GM18868 (cell line): Measurements from ENCODE around the gene ZNF337.
"Not testable (repeated sequence)": the region's sequence is repeated elsewhere in the genome, so short reads cannot be mapped to it uniquely, and the experiment has no call there.

Experiments used
- ATAC-seq: cut with Tn5 transposase; IDR thresholded peaks from one replicate; pipeline ENCODE4 v1.9.1; 2021; ENCODE audit warnings: mild to moderate bottlenecking, moderate library complexity; ENCODE audit not compliant: unreplicated experiment

ZNF337 gene

DNA sequence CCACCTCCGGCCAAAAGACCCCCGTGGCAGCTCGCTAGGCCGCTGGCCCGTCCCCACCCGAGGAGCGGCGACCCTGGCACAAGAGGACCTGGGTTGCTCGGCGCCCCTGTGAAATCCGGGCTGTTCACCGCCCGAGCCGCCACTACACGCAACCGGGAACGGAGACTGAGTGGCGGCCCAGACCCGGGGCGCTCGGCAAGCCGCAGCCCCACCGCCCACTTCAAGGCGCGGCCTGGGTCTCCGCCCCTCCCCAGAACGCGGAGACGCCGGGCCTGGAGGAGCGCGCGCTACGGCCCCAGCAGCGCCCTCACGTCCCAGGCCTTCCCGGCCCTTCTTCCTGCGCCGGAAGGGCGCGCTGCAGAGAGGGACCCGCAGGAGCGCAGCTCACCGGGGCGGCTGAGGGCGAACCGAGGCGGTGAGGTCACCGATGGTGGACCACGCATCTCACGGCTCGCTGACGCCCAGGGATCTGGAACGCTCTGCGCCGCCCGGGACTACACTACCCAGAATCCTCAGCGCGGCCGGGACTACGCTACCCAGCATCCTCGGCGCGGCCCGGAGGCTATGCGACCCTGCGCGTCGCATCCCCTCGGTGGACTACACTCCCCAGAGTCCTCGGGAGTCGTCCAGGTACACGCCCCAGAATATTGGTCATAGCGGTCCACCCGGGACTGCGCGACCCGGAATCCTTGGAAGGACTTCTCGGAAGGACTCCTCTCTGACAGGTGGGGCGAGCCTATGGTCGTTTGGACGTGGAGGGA, at the start of gene ZNF337:
TSS of gene ZNF337 (minus strand) at position 483 of the 761 bp plus-strand sequence. CDS start 10,436 bp downstream, outside the sequence.
- ATAC-seq = peak; percentile 96

DNA sequence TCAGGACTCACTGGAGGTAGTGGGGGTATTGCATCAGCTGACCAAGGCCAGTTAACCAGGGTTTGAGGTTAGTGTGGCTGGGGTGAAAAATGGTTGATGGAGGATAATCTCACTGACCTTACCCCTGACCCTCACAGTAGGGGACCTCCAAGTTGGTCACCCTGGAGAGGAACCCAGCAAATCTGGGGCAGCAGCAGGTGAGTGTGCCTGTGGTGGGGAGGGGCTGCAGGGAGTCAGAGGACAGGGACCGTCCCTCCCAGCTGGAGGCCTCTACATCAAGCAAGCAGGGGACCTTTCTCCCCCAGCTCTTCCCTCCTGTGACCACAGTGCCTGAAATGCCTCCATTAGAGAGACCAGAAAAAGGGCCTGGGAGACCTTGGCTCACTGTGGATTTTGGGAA, 49.1 kb upstream of the ZNF337 start:
- no peak for ATAC-seq

DNA sequence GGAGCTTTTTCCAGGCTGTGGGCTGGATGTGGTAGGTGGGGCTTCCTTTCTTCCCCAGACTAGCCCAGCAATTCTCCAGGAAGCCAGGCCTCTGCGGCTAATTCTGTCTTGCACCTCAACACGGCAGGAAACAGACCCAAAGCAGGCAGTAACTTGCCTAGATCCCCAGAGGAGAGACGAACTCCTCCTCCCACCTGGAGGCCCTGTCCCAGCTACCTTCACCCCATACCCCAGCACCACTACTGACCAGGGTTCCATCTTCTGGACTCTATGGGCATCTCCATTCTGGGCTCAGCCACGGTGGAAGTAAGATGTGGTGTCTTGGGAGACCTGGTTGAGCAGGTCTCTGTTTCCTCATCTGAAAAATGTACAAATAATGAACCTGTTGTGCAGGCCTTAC, 48.4 kb upstream of the ZNF337 start:
- ATAC-seq = no peak

DNA sequence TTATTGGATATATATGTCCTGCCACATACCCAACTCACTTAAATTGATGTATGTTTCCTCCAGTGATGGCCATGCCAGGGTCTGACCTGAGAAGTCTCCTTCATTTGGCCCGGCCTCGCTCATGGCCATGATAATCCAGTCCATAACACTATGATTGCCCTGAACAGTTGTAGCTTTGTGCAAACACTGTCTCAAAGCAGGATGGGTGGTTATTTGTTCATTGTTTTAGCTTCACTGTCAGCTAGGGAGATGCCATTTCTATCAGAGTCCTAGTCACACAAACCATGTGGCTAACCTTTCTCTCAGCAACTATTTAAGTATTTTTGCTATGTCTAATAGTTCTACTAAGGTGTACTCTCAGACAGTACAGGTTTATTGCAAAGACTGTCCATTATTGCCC, 47.6 kb upstream of the ZNF337 start:
- no peak for ATAC-seq

DNA sequence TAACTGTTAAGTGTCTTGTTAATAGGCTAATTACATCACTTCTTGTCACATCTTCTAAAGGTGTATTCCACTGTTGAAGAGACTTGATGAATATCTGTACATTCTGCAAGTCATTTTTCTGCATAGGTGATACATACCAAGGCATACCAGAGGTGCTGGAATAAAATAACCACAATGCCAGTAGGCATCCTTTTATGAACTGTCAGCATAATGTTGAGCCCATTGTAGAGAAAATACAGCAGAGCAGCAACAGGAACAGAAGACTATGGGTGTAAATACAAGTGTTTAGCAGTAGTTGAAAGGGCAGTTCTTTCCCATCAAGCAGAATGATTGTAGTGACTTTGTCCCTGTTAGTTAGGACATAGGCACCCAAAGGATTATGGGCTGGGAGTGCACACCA, 44.4 kb upstream of the ZNF337 start:
- no peak for ATAC-seq

DNA sequence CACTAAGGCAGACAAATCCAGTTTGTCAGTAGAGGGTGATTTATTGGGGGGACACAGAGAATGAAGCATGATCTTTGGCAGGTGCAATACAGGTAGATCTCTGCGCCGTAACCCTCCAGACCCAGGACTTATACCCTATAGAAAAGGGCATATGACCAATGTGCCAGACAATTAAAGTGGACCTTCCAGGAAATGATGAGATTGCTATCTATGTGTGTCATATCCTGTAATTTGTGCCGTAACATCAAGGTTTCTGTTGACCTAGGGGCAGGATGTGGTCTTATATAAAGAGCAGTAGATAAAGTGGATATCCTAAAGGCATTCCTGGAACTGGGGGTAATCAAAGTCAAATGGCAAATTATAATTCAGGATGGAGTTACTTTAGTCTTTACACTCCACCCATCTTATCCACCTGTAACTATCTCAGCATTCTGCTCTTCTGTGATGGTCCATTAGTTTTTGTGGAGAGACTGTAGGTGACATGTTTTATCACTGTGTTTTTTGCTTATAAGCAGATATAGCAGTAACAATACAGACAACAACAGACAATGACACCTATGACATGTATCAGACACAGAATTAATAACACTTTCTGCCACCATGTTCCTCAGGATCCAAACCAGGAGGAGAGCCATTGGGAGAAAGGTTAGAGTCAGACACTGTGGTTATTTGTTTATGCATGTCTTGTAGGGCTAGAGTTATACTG, 43.1 kb upstream of the ZNF337 start:
- no peak for ATAC-seq

DNA sequence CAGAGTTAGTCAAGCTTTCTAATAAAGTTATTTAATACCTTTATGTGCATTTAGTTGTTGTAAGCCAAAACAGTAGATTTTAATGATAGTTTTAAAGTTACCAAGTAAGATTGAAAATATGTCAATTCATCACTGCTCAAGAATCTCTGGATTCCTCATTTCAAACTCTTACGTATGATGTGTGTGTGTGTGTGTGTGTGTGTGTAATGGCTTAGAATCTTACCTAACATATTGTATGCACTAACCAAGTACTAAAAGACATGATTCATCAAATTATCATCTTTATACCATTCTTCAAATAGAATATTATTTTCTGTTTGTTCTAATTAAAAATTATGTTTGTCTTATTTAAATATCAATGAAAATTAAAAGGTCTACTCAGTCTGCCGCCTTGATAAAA, 41.5 kb upstream of the ZNF337 start:
- ATAC-seq = no peak

DNA sequence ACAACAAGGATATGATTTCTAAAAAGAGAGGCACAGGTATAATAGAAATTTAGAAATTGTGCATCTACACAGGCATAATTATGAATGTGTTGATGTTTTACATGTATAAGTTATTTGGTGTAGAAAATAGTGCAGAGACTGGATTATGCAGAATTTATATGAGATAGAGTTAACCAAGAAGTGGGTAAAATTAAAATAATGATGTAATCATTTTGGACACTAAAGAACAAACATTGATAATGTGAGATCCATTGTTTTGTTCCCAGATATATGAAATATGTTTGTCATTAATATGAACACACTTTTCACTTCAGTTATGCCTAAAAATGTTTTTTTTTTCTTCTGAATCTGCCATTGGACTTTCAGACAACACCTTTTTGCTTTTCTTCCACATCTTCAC, 37.2 kb upstream of the ZNF337 start:
- ATAC-seq = no peak

DNA sequence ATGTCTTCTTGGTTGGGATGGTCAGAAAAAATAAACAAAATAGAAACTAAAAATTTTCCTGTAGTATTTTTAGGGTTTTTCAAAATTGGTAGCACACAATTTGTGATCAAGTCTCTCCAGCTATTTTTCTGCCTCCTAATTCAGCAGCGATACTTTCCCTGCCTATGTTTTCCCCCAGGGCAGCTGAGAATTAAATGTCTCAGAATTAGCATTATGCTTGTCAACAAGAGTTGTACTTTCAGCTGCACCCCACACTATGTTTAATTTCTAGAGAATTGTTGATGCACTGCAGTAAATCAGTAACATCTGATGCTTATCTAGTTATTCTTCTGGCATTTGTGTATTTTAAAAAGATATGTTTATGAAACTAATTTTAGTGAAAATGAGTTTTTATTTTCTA, 34.2 kb upstream of the ZNF337 start:
- no peak for ATAC-seq

DNA sequence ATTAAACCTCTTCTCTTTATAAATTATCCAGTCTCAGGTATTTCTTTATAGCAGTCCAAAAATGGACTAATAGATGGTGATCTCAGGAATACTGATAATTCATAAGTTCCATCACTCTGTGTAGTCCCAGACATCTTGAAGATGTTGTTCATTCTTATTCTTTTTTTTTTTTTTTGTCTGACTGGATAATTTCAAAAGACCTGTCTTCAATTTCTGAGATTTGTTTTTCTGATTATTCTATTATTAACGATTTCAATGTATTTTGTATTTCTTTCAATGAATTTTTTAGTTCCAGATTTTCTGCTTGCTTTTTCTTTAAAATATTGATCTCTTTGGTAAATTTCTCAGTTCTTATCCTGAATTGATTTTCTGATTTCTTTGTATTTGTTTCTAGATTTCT, 29.7 kb upstream of the ZNF337 start:
- ATAC-seq = no peak

DNA sequence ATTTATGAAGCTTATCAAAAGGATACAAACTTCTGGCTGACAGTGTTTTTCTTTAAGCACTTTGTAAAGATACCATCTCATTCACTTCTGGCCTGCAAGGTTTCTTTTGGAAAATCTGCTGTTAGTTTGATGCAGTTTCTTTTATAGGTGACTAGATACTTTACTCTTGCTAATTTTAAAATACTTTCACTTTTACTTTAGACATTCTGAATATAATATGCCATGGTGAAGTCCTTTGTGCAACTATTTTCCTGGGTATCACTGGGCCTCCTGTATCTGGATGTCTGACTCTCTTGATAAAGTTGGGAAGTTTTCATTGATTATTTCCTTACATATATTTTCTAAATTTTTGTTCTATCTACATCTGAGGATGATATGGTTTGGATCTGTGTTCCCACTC, 29.0 kb upstream of the ZNF337 start:
- no peak for ATAC-seq

DNA sequence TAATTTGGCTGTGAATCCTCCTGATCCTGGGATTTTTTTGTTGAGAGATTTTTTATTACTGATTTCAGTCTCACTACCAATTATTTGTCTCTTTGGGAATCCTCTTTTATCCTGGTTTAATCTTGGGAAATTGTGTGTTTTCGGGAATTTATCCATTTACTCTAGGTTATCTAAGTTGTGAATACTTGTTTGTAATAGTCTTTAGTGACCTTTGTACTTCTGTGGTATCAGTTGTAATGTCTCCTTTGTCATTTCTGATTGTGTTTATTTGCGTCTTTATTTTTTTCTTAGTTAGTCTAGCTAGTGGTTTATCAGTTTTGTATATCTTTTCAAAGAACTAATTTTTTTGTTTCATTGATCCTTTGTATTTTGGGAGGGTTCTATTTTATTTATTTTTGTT, 27.3 kb upstream of the ZNF337 start:
- no peak for ATAC-seq

DNA sequence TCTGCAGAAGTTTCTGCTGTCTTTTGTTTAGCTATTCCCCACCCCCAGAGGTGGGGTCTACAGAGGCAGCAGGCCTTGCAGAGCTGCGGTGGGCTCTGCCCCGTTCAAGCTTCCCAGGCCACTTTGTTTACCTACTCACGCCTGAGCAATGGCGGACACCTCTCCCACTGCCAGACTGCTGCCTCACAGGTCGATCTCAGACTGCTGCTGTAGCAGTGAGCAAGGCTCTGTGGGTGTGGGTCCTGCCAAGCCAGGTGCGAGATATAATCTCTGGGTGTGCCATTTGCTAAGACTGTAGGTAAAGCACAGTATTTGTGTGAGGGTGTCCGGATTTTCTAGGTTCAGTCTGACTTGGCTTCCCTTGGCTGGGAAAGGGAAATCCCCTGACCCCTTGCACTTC, 23.6 kb upstream of the ZNF337 start:
- ATAC-seq = no peak

DNA sequence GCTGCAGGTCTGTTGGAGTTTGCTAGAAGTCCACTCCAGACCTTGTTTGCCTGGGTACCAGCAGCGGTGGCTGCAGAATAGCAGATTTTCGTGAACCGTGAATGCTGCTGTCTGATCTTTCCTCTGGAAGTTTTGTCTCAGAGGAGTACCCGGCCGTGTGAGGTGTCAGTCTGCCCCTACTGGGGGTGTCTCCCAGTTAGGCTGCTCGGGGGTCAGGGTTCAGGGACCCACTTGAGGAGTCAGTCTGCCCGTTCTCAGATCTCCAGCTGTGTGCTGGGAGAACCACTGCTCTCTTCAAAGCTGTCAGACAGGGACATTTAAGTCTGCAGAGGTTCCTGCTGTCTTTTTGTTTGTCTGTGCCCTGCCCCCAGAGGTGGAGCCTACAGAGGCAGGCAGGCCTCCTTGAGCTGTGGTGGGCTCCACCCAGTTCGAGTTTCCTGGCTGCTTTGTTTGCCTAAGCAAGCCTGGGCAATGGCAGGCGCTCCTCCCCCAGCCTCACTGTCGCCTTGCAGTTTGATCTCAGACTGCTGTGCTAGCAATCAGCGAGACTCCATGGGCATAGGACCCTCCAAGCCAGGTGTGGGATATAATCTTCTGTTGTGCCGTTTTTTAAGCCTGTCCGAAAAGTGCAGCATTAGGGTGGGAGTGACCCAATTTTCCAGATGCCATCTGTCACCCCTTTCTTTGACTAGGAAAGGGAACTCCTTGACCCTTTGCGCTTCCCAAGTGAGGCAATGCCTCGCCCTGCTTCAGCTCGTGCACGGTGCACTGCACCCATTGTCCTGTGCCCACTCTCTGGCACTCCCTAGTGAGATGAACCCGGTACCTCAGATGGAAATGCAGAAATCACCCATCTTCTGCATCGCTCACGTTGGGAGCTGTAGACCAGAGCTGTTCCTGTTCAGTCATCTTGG, 22.5 kb upstream of the ZNF337 start:
- ATAC-seq = not testable (repeated sequence)

DNA sequence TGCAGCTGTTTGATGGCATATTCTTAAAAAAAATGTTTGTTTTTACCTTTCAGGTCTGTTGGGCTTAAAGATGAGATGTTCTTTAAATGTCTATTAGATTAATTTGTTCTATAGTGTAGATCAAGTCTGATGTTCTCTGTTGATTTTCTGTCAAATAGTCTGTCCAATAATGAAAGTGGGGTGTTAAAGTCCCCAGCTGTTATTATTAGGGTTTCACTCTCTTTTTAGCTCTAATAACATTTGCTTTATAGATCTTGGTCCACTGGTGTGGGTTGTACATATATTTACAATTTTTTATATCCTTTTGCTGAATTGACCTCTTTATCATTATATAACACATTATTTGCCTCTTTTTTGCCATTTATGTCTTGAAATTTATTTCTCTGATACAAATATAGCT, 11.0 kb upstream of the ZNF337 start:
- ATAC-seq = no peak

DNA sequence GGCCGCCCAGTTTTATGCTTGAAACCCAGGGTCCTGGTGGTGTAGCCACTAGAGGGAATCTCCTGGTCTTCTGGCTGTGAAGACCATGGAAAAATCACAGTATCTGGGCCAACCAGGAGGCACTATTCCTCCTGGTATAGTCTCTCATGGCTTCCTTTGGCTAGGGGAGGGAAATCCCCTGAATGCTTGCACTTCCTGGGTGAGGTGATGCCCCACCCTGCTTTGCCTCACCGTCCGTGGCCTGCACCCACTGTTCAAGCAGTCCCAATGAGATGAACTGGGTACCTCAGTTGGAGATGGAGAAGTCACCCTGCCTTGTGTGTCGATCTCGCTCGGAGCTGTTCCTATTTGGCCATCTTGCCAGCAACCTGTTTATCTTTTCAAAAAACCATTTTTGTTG, 10.1 kb upstream of the ZNF337 start:
- peak; percentile 80 for ATAC-seq

DNA sequence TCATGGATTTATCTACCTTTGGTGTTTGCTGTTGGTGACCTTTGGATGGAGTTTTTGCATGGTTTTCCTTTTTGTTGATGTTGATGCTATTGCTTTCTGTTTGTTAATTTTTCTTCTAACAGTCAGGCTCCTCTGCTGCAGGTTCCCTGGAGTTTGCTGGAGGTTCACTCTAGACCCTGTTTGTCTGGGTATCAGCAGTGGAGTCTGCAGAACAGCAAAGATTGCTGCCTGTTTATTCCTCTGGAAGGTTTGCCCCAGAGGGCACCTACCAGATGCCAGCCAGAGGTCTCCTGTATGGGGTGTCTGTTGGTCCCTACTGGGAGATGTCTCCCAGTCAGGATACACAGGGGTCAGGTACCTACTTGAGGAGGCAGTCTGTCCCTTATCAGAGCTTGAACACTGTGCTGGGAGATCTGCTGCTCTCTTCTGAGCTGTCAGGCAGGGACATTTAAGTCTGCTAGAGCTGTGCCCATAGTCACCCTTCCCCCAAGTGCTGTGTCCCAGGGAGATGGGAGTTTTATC, 9.2 kb upstream of the ZNF337 start:
- no peak for ATAC-seq

DNA sequence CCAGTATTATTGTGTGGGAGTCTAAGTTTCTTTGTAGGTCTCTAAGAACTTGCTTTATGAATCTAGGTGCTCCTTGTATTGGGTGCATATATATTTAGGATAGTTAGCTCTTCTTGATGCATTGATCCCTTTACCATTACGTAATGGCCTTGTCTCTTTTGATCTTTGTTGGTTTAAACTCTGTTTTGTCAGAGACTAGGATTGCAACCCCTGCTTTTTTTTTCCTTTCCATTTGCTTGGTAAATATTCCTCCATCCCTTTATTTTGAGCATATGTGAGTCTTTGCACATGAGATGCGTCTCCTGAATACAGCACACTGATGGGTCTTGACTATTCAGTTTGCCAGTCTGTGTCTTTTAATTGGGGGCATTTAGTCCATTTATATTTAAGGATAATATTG, 7.7 kb upstream of the ZNF337 start:
- not testable (repeated sequence) for ATAC-seq

DNA sequence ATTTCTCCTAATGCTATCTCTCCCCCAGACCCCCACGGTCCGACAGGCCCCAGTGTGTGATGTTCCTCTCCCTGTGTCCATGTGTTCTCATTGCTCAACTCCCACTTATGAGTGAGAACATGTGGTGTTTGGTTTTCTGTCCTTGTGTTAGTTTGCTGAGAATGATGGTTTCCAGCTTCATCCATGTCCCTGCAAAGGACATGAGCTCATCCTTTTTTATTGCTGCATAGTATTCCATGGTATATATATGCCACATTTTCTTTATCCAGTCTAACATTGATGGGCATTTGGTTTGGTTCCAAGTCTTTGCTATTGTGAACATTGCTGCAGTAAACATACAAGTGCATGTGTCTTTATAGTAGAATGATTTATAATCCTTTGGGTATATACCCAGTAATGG, 4.2 kb upstream of the ZNF337 start:
- not testable (repeated sequence) for ATAC-seq

DNA sequence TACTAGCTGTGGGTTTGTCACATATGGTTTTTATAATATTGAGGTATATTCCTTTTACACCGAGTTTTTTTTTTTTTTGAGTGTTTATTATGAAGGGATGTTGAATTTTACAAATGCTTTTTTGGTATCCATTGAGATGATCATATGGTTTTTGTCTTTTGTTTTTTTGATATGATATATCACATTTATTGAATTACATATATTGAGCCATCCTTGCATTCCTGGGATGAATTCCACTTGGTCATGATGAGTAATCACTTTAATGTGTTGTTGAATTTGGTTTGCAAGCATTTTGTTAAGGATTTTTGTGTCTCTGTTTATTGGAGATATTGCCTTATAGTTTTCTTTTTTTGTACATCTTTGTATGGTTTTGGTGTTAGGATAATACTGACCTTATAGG, 3.3 kb upstream of the ZNF337 start:
- ATAC-seq = no peak

DNA sequence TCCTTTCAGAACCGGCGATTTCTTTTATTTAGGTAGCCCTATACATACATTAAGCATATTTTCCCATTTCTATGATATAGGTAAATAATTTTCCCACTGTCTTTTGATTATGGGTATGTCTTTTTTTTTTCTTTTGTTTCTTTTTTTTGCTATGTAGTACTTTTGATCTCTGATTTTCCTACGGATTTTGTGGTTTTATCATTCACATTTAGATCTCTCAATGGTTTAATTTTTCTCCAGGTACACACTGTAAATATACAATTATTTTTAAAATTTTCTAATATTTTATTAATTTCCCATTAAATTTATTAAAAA, 436 bp upstream of the ZNF337 start:
- no peak for ATAC-seq
